ENCODE data around the gene RASA3.

The RASA3 gene

DNA sequence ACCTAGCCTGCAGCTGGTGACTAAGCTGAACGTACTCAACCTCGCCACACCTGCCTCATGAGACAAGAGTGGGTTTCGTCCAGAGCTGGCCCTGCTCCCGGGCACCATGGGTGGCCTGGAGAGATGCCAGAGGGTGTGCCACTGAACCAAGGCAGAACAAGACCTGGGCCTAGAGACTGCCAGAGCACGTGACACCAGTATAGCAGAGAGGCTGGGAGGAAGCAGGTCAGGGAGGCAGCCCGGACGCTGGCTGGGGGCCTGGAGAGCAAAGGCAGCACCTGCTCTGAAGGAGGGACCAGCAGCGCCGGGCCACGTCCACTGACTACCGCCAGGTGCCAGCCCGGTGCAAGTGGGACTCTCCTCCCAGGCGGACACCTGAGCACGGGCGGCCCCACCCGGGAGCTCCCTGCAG lies 151.2 kb downstream of the RASA3 start:
- Histone ChIP-seq H3K9me3 (no peaks in the 10 kb centered on the region), H3K36me3 (peaks cover 65% of the 10 kb centered on the region), H3K27me3 (no peaks in the 10 kb centered on the region), H3K4me1 (ENCODE audit: control insufficient read depth in 1 of 2, insufficient read depth in 1 of 2, low read depth in 1 of 2, low read length in 1 of 2) (no peaks in the 10 kb centered on the region), H3K4me3 (ENCODE audit: low read depth in 1 of 2, low read length in 1 of 2) (no peak overlapping the region), H3K27ac (no peak overlapping the region)
- TF ChIP-seq, protein P1, sequence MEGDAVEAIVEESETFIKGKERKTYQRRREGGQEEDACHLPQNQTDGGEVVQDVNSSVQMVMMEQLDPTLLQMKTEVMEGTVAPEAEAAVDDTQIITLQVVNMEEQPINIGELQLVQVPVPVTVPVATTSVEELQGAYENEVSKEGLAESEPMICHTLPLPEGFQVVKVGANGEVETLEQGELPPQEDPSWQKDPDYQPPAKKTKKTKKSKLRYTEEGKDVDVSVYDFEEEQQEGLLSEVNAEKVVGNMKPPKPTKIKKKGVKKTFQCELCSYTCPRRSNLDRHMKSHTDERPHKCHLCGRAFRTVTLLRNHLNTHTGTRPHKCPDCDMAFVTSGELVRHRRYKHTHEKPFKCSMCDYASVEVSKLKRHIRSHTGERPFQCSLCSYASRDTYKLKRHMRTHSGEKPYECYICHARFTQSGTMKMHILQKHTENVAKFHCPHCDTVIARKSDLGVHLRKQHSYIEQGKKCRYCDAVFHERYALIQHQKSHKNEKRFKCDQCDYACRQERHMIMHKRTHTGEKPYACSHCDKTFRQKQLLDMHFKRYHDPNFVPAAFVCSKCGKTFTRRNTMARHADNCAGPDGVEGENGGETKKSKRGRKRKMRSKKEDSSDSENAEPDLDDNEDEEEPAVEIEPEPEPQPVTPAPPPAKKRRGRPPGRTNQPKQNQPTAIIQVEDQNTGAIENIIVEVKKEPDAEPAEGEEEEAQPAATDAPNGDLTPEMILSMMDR (IDR thresholded peaks at IDR 0.05), result no peak

DNA sequence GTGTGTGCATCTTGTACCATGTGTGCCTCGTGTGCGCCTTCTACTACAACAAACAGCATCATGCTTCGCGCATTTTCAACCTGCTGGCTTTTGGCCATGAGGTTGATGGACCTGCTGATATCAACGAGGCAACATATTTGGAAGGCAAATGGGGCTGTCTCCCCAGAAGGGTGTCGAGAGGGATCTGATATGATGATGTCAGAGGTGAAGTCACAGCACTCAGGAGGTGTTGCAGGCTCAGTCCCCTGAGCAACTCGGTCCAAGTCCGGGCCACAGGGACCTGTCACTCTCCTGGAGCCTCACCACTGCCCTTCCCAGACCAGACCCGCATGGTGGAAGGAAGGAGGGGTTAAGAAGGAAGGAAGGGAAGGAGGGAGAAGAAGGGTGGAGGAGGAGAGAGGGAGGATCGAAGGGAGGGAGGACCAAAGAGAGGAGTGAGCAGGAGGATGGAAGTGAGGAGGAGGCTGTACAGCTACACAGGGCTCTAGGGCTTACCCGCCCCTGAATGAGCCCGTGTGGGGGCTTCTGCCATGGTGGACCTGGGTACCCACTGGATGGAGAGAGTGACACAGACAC lies 151.8 kb downstream of the RASA3 start:
- H3K9me3 ChIP-seq, result no peaks in the 10 kb centered on the region
- H3K4me1 ChIP-seq (ENCODE audit: control insufficient read depth in 1 of 2, insufficient read depth in 1 of 2, low read depth in 1 of 2, low read length in 1 of 2), result no peaks in the 10 kb centered on the region
- H3K27me3 ChIP-seq, result no peaks in the 10 kb centered on the region
- H3K27ac ChIP-seq, result no peak overlapping the region
- TF ChIP-seq, protein P1 (IDR thresholded peaks at IDR 0.05), result no peak
- peaks cover 68% of the 10 kb centered on the region for H3K36me3 ChIP-seq
- no peak overlapping the region for H3K4me3 ChIP-seq (ENCODE audit: low read depth in 1 of 2, low read length in 1 of 2)

DNA sequence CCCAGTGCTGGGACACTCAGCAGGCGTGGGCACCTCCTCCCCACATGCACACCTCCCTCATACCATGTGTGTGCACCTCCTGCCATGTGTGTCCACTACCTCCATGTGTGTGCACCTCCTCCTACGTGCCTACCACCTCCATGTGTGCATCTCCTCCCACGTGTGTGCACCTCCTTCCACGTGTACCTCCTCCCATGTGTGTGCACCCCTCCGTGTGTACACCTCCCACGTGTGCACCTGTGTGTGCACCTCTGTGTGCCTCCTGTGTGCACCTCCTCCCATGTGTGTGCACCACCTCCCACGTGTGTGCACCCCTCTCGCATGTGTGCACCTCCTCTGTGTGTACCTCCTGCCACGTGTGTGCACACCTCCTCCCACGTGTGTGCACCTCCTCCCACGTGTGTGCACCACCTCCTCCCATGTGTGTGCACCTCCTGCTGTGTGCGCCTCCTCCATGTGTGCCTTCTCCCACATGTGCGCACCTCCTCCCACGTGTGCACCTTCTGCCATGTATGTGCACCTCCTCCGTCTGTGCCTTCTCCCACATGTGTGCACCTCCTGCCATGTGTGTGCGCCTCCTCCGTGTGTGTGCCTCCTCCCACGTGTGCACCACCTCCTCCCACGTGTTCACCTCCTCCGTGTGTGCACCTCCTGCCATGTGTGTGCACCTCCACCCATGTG lies 152.5 kb downstream of the RASA3 start:
- peaks cover 75% of the 10 kb centered on the region for H3K36me3 ChIP-seq
- H3K4me1 ChIP-seq (ENCODE audit: control insufficient read depth in 1 of 2, insufficient read depth in 1 of 2, low read depth in 1 of 2, low read length in 1 of 2), result no peaks in the 10 kb centered on the region
- no peaks in the 10 kb centered on the region for H3K27me3 ChIP-seq
- no peak overlapping the region for H3K4me3 ChIP-seq (ENCODE audit: low read depth in 1 of 2, low read length in 1 of 2)
- TF ChIP-seq, protein P1 (IDR thresholded peaks at IDR 0.05), result no peak
- no peak overlapping the region for H3K27ac ChIP-seq
- H3K9me3 ChIP-seq, result no peaks in the 10 kb centered on the region

DNA sequence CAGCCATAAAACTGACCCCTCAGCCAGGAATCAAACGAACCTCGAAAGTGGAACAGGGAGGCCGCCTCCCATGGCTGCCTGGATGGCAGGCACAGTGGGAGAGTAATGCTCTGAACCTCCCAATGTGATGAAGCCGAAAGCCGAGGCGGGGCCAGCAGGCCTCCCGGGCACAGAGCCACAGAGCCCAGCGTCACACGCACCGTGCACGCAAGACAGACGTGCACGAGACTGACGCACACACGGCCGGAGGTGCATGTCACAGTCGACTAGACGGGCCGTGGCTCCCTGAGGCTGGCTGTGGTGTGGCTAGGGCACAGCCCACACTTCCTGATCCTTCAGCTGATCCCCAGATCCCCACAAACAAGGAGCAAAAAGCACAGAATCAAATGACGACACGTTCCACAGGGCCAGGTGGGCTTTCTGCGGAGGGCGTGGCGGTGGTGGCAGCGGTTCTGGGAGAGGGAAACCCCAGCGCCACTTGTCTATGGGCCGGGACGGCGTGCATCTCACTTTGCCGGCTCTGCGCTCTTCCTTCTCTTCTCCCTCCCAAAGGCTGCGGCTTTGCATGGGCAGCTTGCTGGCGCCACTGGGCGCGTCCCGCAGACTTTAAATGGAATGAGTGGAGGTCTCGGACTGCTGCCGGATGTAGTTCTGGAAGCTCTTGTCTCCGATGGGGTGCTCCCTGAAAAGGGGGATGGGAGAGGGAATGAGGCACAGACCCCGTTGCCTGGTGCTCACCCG lies 153.5 kb downstream of the RASA3 start:
- H3K9me3 ChIP-seq, result no peaks in the 10 kb centered on the region
- no peaks in the 10 kb centered on the region for H3K27me3 ChIP-seq
- H3K4me1 ChIP-seq (ENCODE audit: control insufficient read depth in 1 of 2, insufficient read depth in 1 of 2, low read depth in 1 of 2, low read length in 1 of 2), result no peaks in the 10 kb centered on the region
- no peak overlapping the region for H3K4me3 ChIP-seq (ENCODE audit: low read depth in 1 of 2, low read length in 1 of 2)
- TF ChIP-seq, protein P1 (IDR thresholded peaks at IDR 0.05), result no peak
- H3K27ac ChIP-seq, result no peak overlapping the region
- H3K36me3 ChIP-seq, result peaks cover 83% of the 10 kb centered on the region

DNA sequence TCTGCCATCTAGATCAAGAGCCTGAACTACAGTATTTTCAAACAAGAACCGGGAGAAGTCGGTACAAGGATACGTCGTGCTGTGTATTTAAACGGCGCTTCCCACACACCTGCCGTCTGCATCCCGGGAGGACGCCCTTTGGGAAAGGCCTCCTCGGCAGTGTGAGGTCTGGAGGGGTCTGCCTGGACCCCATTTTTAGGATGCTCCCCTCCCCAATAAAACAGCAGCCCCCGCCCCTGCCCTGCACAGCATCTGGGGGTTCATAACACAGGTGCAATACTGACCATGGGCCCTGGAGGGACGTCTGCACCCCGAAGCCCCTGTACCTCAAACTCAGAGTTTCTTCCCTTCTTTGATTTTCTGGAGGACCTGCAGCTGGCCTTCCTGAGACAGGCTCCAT lies 154.4 kb downstream of the RASA3 start:
- Histone ChIP-seq H3K9me3 (no peaks in the 10 kb centered on the region), H3K36me3 (peaks cover 92% of the 10 kb centered on the region), H3K4me1 (ENCODE audit: control insufficient read depth in 1 of 2, insufficient read depth in 1 of 2, low read depth in 1 of 2, low read length in 1 of 2) (no peaks in the 10 kb centered on the region)

More for the DNA sequence above, 154.4 kb downstream of the RASA3 start:
- Histone ChIP-seq H3K27ac (no peak overlapping the region), H3K27me3 (no peaks in the 10 kb centered on the region), H3K4me3 (ENCODE audit: low read depth in 1 of 2, low read length in 1 of 2) (no peak overlapping the region)
- TF ChIP-seq, protein P1 (IDR thresholded peaks at IDR 0.05), result no peak
